ENCODE measurements around the gene RBMS1. TPM values are rescaled to one million over a fixed set of nuclear protein-coding genes. Genes with fewer than 3 reads are reported as not detected.
A peak's percentile ranks its signal among the peaks of the same experiment; 100 is the strongest.

RBMS1 gene
- total and polyA plus RNA-seq, 2 donors (not counting 1 experiment from before 2014, with no cell fraction given), result 18.0 to 36.7 TPM

DNA sequence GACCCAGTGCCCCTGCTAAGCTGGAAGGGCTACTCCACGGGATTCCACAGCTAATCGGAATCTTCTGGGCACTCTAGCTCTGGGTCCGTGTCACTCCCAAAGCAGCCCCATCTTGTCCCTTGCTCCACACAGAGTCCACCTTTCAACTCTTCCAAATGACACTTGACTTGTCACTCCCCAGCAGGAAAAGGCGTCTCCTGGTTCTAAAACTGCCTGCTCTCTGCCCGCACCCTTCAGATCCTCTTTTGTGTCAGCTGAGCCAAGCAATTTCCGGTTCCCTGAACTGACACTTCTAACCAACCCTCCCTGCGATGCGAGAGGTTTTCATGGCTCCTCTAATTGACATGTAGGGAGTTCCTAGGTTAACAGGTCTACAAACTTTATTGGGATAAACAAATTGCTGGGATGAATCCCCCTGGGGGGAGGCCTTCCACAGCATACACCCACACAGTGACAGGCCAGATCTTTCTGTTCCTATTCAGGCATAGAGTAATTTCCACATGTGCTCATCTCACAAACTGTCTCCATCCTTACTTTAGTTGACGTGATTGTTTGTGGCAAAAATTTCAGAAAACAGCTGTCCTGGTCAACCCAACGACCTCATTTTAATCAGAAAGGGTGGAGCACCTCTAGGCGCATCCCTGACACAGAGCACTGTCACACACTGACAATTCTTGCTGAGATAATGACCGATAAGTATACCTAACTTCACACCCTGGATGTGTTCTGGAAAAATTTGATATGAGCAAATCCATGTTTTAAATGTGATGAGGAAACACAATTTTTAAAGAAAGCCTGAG, 104.9 kb downstream of the RBMS1 start:
- H3K9ac ChIP-seq (ENCODE audit: low read length), result peak overlapping the region; percentile 7
- WGBS (ENCODE audit: insufficient coverage), result 59% methylated on average over 5 of the region's 12 CpGs

More for the DNA sequence above, 104.9 kb downstream of the RBMS1 start:
- peak; percentile 57 for DNase-seq
- no peak overlapping the region for H3K27ac ChIP-seq (ENCODE audit: low read length in 2 of 2)
- H3K27me3 Mint-ChIP-seq, result no peaks in the 10 kb centered on the region
- ATAC-seq (ENCODE audit: low read depth), result peak; percentile 45
- no peaks in the 10 kb centered on the region for H3K9me3 Mint-ChIP-seq (ENCODE audit: insufficient read depth)
- H4K20me1 ChIP-seq (ENCODE audit: control insufficient read depth, insufficient read depth, low read length, poor library complexity, severe bottlenecking), result peaks cover 36% of the 10 kb centered on the region
- H3K4me3 ChIP-seq (ENCODE audit: control extremely low read depth in 1 of 5, extremely low read depth in 1 of 5, insufficient read depth in 1 of 5, low read depth in 2 of 5, low read length in 4 of 5), result peak overlapping the region in 2 of 5 experiments; percentile 9 to 46
- ChIA-PET CTCF (interaction anchor here (1.9 kb wide), 1 partner anchor 36 kb away, joined by 5 read pairs; no protein-coding TSS in a partner anchor), POLR2A (no interaction called here)
- peak overlapping the region; percentile 36 for H3K4me3 Mint-ChIP-seq
- H3K36me3 ChIP-seq (replicated peaks in 1 of 2; ENCODE audit: control extremely low read depth in 1 of 2, control insufficient read depth in 1 of 2, extremely low read depth in 1 of 2, insufficient read depth in 2 of 2, low read length in 1 of 2), result no peaks in the 10 kb centered on the region
- H3K9me3 ChIP-seq (ENCODE audit: control extremely low read depth in 1 of 3, control insufficient read depth in 2 of 3, insufficient read depth in 1 of 3, low read length in 2 of 3), result no peaks in the 10 kb centered on the region
- no peak overlapping the region for H2AFZ ChIP-seq (ENCODE audit: insufficient read depth, low read depth, low read length, poor library complexity, severe bottlenecking)
- peak overlapping the region; percentile 63 for H3K4me2 ChIP-seq (replicated peaks; ENCODE audit: low read depth, low read length, poor library complexity, severe bottlenecking)
- H3K27ac Mint-ChIP-seq, result no peak overlapping the region
- no peaks in the 10 kb centered on the region for H3K27me3 ChIP-seq (replicated peaks in 1 of 4; ENCODE audit: control extremely low read depth in 1 of 4, control insufficient read depth in 3 of 4, insufficient read depth in 4 of 4, low read length in 3 of 4)
- H3K4me1 ChIP-seq (ENCODE audit: control insufficient read depth in 2 of 2, insufficient read depth in 2 of 2, low read length in 2 of 2), result peaks cover 47 to 50% of the 10 kb centered on the region in 2 donors
- intact Hi-C loops (cut with micrococcal nuclease), result no loop called here
- peaks cover 65% of the 10 kb centered on the region for H3K4me1 Mint-ChIP-seq
- H3K79me2 ChIP-seq (ENCODE audit: control insufficient read depth, insufficient read depth, low read length), result peaks cover 95% of the 10 kb centered on the region
- TF ChIP-seq, protein P1, sequence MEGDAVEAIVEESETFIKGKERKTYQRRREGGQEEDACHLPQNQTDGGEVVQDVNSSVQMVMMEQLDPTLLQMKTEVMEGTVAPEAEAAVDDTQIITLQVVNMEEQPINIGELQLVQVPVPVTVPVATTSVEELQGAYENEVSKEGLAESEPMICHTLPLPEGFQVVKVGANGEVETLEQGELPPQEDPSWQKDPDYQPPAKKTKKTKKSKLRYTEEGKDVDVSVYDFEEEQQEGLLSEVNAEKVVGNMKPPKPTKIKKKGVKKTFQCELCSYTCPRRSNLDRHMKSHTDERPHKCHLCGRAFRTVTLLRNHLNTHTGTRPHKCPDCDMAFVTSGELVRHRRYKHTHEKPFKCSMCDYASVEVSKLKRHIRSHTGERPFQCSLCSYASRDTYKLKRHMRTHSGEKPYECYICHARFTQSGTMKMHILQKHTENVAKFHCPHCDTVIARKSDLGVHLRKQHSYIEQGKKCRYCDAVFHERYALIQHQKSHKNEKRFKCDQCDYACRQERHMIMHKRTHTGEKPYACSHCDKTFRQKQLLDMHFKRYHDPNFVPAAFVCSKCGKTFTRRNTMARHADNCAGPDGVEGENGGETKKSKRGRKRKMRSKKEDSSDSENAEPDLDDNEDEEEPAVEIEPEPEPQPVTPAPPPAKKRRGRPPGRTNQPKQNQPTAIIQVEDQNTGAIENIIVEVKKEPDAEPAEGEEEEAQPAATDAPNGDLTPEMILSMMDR (IDR thresholded peaks at IDR 0.05), result no peak
- TF ChIP-seq EZH2 (IDR thresholded peaks at IDR 0.05; ENCODE audit: borderline replicate concordance, insufficient read depth, low read depth, low read length, poor library complexity, severe bottlenecking), result no peak
